Pancreas (tissue), 10 donors: Measurements from ENCODE around the gene PITRM1. TPM values are rescaled to one million over a fixed set of nuclear protein-coding genes. Genes with fewer than 3 reads are reported as not detected.

Experiments used
- ATAC-seq, 4 donors: fragments of 200-7000 bp; cut with Tn5 transposase; one replicate each; pipeline versions ENCODE4 v1.8.0 to v1.9.1; 2020; ENCODE audit warnings: mild to moderate bottlenecking in 4 of 4, moderate library complexity in 4 of 4
- DNase-seq, 6 donors: peaks; one replicate each; pipeline ENCODE4 v3.0.0-alpha.2; 2020
- FAIRE-seq: peaks from 2 replicates; lab custom pipeline; 2012; peaks lifted over from hg19 to GRCh38; lab: Jason Lieb, UNC
- H3K27ac ChIP-seq, 4 donors: fragments of 200-600 bp; sonication (generic); 1 replicate in 3 of 4; 2 replicates in 1 of 4; pipeline versions ENCODE4 v1.5.0 to v1.8.0; 2020
- H3K27me3 ChIP-seq, 4 donors: fragments of 200-600 bp; one replicate each; pipeline ENCODE4 v1.8.0; 2021
- H3K36me3 ChIP-seq, 3 donors: fragments of 200-600 bp; sonication (generic) in 1 of 3; one replicate each; pipeline versions ENCODE4 v1.5.0 to v1.8.0; 2020 to 2021
- H3K4me1 ChIP-seq, 3 donors: fragments of 200-600 bp; one replicate each; pipeline ENCODE4 v1.8.0; 2021
- H3K4me3 ChIP-seq, 4 donors: fragments of 200-600 bp; sonication (generic) in 2 of 4; one replicate each; pipeline versions ENCODE4 v1.5.0 to v1.8.0; 2020 to 2021
- H3K9me3 ChIP-seq, 4 donors: fragments of 200-600 bp; one replicate each; pipeline ENCODE4 v1.8.0; 2021
- WGBS, 2 donors: extraction: QIAGEN DNeasy Blood & Tissue Kit; methylation state at CpG; one replicate each; pipeline ENCODE4 v1.1.7; 2013; 5-methylcytosine and 5-hydroxymethylcytosine counted together
- intact Hi-C, 3 donors: fragments of 100-400 bp; cut with DNase I; formaldehyde crosslinking; loops; one replicate each; pipeline versions ENCODE4 v1.11.1 to v1.14.2; 2022
- polyA plus RNA-seq, 2 donors: library from polyadenylated mRNA; stranded (reverse); fragments of 200-250 nt; gene quantifications; one replicate each; pipeline ENCODE4 v1.2.3, GENCODE V29; 2013
- total RNA-seq, 6 donors: library from RNA; stranded (reverse); fragmentation: NEBNext Ultra II Directional in 4 of 6; extraction: Animal tissue kit (Norgen Biotek cat#: 25700) in 4 of 6; gene quantifications; one replicate each; pipeline versions ENCODE4 v1.2.1 to v1.2.4, GENCODE V29; 2021 to 2023
- TF ChIP-seq, protein P1 (sequence below), 4 donors: fragments of 200-600 bp; sonication (generic) in 3 of 4; IDR thresholded peaks; one replicate each; pipeline versions ENCODE4 v1.5.0 to v1.8.0; 2021; ENCODE audit warnings: antibody characterized with exemption in 4 of 4
- donor health status: healthy with polysubstance abuse.
- donor health status: DM: no; HTN: no; CAD: no; lungs with moderate emphysema.
- donor health status: DM: no; HTN: no; CAD: no.
- donor health status: control.
- donor health status: control.
- donor health status: Bipolar disorder and iron deficiency.
- donor health status: DM: yes; HTN: yes; CAD: no.
- donor health status: DM: no; HTN: no; CAD: no.
- donor health status: DM: no; HTN: no; CAD: no.
- donor health status: DM: yes; HTN: yes; CAD: no.

PITRM1 gene
- total and polyA plus RNA-seq, 8 donors: 24.7 to 73.6 (median 31.5) TPM

DNA sequence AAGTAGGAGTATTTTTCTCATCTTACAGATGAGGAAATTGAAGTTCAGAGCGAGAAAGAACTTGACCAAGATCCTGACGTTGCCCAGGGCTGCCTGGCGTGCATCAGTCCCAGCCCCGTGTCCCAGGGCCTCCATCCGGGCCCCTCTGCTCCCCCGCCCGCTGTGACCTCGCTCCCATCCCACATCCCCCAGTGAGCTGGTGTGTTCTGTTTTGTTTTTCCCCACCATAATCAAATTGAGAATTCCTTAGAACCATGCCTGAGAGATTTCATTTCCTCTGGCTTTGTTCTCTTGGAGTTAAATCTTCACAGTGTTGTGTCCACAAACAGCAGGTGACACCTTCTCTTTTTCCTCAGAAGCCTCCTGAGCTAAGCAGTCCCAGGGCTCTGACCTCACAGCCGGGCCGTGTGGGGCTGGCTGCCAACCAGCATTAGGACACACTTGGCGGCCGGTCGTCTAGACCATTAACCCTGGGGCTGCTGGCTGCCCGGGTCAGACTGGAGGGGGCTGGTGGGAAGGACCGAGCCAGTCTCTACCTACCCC lies 60.9 kb downstream of the PITRM1 start:
- H3K4me1 ChIP-seq: no peaks in the 10 kb centered on the region
- no peaks in the 10 kb centered on the region for H3K36me3 ChIP-seq
- DNase-seq (no peak), ATAC-seq (peak in 1 of 4 donors; percentile 14), FAIRE-seq (no peak)
- TF ChIP-seq, protein P1, sequence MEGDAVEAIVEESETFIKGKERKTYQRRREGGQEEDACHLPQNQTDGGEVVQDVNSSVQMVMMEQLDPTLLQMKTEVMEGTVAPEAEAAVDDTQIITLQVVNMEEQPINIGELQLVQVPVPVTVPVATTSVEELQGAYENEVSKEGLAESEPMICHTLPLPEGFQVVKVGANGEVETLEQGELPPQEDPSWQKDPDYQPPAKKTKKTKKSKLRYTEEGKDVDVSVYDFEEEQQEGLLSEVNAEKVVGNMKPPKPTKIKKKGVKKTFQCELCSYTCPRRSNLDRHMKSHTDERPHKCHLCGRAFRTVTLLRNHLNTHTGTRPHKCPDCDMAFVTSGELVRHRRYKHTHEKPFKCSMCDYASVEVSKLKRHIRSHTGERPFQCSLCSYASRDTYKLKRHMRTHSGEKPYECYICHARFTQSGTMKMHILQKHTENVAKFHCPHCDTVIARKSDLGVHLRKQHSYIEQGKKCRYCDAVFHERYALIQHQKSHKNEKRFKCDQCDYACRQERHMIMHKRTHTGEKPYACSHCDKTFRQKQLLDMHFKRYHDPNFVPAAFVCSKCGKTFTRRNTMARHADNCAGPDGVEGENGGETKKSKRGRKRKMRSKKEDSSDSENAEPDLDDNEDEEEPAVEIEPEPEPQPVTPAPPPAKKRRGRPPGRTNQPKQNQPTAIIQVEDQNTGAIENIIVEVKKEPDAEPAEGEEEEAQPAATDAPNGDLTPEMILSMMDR (IDR thresholded peaks at IDR 0.05): no peak
- no peaks in the 10 kb centered on the region for H3K27me3 ChIP-seq
- H3K27ac ChIP-seq: no peak overlapping the region
- no peaks in the 10 kb centered on the region for H3K9me3 ChIP-seq
- H3K4me3 ChIP-seq: no peak overlapping the region
- 31 to 37% methylated on average over 15 of the region's 15 CpGs for WGBS, 2 donors
- intact Hi-C loops: no loop called here

DNA sequence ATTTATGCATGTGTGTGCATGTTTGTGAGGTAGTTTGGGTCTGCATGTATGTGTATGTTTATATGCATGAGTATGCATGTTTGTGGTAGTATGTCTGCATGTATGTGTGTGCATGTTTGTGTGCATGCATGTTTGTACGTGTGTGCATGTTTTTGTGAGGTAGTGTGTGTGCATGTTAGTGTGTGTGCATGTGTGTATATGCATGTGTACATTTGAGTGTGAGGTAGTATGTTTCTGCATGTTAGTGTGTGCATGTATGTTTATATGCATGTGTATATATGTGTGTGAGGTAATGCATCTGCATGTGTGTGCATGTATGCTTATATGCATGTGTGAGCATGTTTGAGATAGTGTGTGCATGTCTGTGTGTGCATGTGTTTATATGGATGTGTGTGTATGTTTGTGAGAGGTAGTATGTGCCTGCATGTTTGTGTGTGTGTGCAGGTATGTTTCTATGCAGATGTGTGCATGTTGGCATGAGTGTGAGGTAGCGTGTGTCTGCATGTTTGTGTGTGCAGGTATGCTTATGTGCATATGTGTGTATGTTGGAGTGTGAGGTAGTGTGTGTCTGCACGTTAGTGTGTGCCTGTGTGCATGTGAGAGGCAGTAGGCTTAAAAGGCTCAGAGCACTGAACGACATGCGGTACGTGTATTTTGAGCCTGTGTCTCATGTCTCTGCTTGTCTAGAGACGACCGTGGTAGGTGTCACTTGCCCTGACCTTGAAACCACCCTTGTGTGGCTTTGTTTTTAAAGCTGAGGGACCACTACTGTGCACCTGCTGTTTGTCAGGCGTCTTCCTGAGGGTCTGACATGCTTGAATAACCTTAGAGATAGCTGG lies 61.6 kb downstream of the PITRM1 start:
- ATAC-seq (no peak), DNase-seq (no peak), FAIRE-seq (no peak)
- Histone ChIP-seq H3K27me3 (no peaks in the 10 kb centered on the region), H3K27ac (no peak overlapping the region), H3K9me3 (no peaks in the 10 kb centered on the region), H3K4me3 (no peak overlapping the region), H3K4me1 (no peaks in the 10 kb centered on the region), H3K36me3 (no peaks in the 10 kb centered on the region)
- 58 to 66% methylated on average over 9 of the region's 9 CpGs for WGBS, 2 donors
- TF ChIP-seq, protein P1 (IDR thresholded peaks at IDR 0.05): no peak
- intact Hi-C loops: no loop called here

DNA sequence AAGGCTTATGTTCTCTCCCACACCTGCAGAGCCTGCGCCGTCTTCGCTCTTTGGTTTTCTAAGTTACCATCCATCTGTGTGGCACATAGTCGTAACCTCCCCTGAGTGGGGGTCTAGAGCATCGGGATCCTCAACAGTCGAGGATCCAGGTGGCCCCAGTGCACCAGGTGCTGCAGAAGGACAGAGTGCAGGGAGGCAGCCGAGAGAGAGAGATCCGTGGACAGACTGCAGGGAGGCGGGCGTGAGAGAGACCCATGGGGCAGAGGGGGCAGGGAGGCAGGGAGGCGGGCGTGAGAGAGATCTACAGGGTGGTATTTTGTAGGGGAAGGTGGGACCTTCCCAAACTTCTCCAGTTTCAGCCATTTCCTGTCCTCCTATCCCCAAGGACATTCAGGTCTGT lies 62.9 kb downstream of the PITRM1 start:
- Histone ChIP-seq H3K9me3 (no peaks in the 10 kb centered on the region), H3K36me3 (no peaks in the 10 kb centered on the region), H3K27ac (no peak overlapping the region), H3K4me3 (no peak overlapping the region), H3K4me1 (no peaks in the 10 kb centered on the region), H3K27me3 (no peaks in the 10 kb centered on the region)
- no peak for DNase-seq
- 69 to 77% methylated on average over 12 of the region's 12 CpGs for WGBS, 2 donors
- no peak for ATAC-seq
- TF ChIP-seq, protein P1 (IDR thresholded peaks at IDR 0.05): no peak
- FAIRE-seq: no peak
- intact Hi-C loops: no loop called here

DNA sequence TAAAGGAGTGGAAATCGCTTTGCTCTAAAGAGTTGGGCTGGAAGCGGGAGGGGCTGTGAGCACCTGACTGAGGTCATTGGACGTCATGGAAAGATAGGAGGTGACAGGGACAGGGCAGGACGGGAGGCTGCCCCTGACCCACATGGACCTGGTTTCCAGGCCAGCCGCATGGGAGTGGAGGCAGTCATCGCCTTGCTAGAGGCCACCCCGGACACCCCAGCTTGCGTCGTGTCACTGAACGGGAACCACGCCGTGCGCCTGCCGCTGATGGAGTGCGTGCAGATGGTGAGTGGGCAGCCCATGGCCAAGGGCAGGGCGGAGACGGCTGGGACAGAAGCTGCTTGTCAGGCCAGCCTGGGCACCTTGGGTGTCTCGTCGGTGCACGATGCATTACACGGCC lies 63.4 kb downstream of the PITRM1 start:
- ATAC-seq (no peak), DNase-seq (no peak), FAIRE-seq (no peak)
- H3K27ac ChIP-seq: no peak overlapping the region
- no peaks in the 10 kb centered on the region for H3K4me1 ChIP-seq
- no peak overlapping the region for H3K4me3 ChIP-seq
- H3K36me3 ChIP-seq: no peaks in the 10 kb centered on the region
- no peaks in the 10 kb centered on the region for H3K9me3 ChIP-seq
- intact Hi-C loops: no loop called here
- 79 to 87% methylated on average over 21 of the region's 21 CpGs for WGBS, 2 donors
- TF ChIP-seq, protein P1 (IDR thresholded peaks at IDR 0.05): no peak
- H3K27me3 ChIP-seq: no peaks in the 10 kb centered on the region
